GM12891 (cell line): ENCODE results near the gene KY.

Experiments used
- PAX5 ChIP-seq: IDR thresholded peaks from 2 replicates; pipeline ENCODE4 v1.6.1; 2011; ENCODE audit warnings: low read length, moderate library complexity, mild to moderate bottlenecking; ENCODE audit not compliant: insufficient read depth, severe bottlenecking
- POLR2A ChIP-seq: IDR thresholded peaks from 2 replicates; pipeline ENCODE4 v1.6.1; 2011; ENCODE audit warnings: low read depth, low read length, control low read depth
- POLR2AphosphoS5 ChIP-seq: IDR thresholded peaks from 2 replicates; pipeline ENCODE4 v1.6.1; 2011; ENCODE audit warnings: low read depth, low read length, control low read depth
- TAF1 ChIP-seq: IDR thresholded peaks from 2 replicates; pipeline ENCODE4 v1.6.1; 2011; ENCODE audit warnings: low read depth, low read length, control low read depth

GRCh38 chr3:134568790-134569189, 82.0 kb downstream of the KY start:
- no peak for TF ChIP-seq TAF1
- TF ChIP-seq POLR2A: no peak
- no peak for TF ChIP-seq POLR2AphosphoS5
- no peak for TF ChIP-seq PAX5
